H54 (cell line): ENCODE measurements around the gene CBX1.

Experiments used
- DNase-seq: peaks from one replicate; pipeline ENCODE4 v3.0.0; 2011; ENCODE audit warnings: low spot score, mixed read lengths; ENCODE audit not compliant: insufficient read length
- FAIRE-seq: peaks from 3 replicates; lab custom pipeline; 2011; peaks lifted over from hg19 to GRCh38; lab: Jason Lieb, UNC
- POLR2A ChIP-seq: IDR thresholded peaks from 2 replicates; pipeline ENCODE4 v1.6.1; 2011; ENCODE audit warnings: low read depth, mild to moderate bottlenecking, low read length

Gene CBX1

DNA sequence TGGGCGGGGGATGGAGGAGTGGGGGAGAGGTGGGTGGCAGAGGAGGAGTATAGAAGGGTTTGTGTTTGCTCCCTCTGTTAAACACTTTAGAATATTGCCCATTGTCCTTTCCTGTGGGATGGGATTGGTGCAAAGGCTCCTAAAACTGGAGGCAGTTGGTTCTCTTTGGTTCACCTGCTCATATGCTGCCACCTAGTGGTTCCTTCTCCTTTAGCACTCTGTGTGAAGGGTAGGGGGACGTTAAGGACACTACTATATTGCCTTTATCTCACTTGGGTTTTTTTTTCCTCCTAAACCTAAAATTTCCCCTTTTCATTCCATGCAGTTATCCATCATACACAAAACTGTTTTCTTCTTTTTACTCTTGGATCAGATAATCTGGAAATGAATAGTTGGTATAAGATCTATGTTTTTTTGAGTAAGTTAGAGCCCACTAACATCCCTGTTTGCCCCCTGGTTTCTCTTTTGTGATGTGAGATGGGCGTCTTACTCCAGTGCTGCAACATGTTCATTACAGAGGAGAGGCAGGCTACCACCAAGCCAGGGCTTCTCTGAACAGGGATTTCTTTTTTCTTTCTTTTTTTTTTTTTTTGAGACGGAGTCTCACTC, 30.0 kb upstream of the CBX1 start:
- no peak for TF ChIP-seq POLR2A

DNA sequence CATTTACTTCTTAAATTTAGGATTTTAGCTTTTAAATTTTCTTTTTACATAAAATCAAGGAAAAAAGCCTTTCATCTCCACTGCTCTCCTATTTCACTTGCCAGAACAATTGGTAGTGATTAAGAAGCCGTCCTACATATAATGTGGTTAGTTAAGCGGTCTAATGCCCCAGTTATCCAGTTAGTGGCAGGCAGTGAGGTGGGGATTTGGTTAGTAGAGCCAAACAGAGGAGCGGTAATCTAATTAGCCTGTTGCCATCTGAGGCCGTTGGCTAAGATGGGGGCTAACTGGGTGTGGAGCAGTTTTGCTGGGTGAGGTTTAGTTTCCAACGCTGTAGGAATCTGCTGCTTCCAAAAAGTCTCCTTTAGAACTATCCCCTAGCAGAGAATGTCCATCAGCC, 28.7 kb upstream of the CBX1 start:
- no peak for FAIRE-seq
- no peak for TF ChIP-seq POLR2A
- no peak for DNase-seq

More for the DNA sequence above, 30.0 kb upstream of the CBX1 start:
- peak; percentile 77 for DNase-seq
- FAIRE-seq = peak; percentile 84

- FAIRE-seq (no peak), DNase-seq (no peak)
- no peak for TF ChIP-seq POLR2A
Measured at GRCh38 chr17:48128400-48128799, 27.1 kb upstream of the CBX1 start.

GRCh38 chr17:48127371-48128051, 26.2 kb upstream of the CBX1 start:
- TF ChIP-seq POLR2A = no peak
- DNase-seq (peak; percentile 96), FAIRE-seq (peak; percentile 94)

- FAIRE-seq = no peak
- DNase-seq = no peak
- TF ChIP-seq POLR2A = no peak
Measured at GRCh38 chr17:48126532-48126850, 25.2 kb upstream of the CBX1 start.

DNA sequence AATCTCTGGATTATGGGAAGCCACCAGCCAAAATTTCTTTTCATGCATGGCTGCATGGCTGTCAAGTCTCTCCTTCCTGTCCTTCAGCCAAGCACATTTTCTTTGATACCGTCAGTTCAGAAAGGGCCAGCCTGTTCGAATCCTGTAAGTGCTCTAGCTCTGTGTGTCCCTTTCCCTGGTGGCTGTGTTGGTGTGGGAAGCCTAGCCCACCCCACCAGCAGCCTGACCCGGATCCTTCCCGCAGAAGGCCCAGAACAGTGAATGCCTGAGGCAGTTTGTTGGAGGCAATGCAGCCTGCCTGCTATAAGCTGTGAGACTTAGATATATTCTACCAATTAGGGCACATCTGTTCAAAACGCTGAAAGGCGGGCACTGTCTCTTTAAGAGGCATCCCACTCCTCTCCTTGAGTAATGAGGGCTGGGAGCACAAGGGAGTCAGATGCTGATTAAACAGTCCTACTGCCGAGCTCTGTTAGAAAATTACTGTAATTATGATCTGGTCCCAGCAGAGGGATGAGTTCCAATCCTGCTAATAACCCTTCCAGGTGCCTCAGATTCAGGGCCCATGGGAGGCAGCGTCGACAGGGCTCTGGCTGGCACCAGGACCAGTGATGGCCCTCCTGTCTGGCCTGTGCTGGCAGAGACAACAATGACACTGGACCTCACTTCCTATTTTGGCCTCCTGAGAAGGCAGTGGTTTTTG, 24.7 kb upstream of the CBX1 start:
- TF ChIP-seq POLR2A = no peak
- DNase-seq (no peak), FAIRE-seq (no peak)

DNA sequence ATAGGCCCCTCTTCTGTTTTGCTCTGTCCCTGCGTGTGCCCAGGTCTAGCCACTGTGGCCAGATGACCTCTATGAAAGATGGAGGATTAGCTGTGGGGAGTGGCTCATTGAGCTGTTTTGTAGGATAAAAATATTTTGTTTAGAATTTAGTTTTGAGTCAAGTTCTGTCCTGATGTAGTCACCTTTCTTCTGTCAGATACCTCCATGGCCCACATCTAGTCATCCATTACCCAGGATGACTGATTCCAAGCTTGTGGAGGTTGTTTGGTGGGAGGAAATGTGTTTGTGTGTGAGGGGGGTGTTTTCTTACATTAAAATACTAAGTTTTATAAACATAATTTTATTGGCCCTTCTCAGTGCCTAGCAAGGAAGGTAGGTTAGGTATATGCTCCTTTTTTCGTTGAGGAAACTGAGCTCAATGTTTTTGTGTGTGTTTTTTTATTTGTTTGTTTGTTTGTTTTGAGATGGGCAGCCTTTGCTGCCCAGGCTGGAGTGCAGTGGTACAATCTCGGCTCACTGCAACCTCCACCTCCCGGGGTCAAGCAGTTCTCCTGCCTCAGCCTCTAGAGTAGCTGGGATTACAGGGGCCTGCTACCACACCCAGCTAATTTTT, 22.6 kb upstream of the CBX1 start:
- FAIRE-seq (no peak), DNase-seq (no peak)
- no peak for TF ChIP-seq POLR2A

DNA sequence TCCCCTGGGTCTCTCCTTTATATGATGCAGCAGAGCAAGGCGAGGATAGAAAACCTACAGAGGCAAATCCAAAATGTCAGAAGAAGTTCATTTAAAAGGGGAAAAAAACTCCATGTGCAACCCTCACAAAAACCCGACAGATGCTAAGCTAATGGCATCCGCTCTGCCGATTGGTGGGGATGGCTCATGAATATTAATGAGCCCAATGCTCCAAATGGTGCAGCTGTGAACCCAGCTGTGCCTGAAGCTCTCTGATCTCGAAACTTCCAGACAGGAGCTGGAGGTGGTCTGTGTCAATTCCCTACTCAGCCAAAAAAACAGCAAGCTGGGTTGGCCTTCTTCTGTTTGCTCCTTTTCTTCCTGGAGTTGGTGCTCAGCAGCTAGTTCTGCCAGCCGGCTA, 21.8 kb upstream of the CBX1 start:
- FAIRE-seq (no peak), DNase-seq (no peak)
- TF ChIP-seq POLR2A = no peak

DNA sequence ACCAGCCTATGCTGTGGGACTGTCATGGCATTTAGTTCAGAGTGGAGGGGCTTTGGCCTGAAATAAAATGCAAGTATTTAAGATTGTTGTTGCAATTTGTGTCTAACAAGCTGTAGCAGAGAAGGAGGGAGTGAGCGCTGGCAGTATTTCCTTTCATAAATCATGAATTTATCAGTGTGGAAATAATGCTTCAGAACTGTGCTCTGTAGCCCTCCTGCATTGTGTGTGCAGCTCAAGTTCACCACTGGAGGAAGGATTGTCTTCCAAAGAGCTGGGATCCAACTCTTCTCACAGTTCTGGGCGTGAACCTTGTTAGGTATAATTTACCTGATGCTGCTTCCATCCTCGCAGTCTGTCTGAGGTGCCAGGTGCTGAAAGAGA, 21.4 kb upstream of the CBX1 start:
- no peak for TF ChIP-seq POLR2A
- FAIRE-seq (no peak), DNase-seq (no peak)

DNA sequence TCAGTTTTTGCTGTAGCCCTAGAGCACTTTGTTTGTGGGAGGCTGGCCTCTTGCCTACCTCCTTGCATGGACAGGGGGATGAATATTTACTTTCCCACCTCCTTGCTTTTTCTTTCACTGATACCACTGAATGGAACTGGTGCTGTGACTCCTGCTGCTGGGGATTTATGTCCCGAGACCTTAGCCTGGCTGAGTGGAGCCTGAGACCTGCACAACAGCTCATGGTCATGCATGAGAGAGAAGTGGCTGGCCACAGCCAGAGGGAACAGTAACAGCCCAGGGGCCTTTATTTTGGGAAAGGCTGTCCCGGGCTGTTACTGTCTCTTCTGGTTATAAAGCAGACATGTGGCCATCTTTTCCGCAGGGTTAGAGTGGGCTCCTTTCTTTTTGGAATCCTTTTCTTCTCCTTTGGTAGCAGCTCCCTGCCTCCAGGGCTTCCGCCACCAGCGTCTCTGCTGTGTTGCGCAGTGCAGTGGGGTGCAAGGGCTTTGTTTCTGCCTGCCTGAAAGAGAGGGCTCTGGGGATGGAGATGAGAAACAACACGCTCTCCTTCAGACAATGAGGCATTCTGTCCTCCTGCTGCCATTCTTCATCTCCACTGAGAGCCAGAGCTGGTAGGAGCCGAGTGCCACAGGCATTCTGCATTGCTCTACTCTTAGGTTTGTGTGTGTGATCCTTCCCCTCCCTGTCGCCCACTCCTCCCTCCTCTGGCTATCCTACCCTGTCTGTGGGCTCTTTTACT, 20.8 kb upstream of the CBX1 start:
- FAIRE-seq (no peak), DNase-seq (no peak)
- no peak for TF ChIP-seq POLR2A

- FAIRE-seq (no peak), DNase-seq (no peak)
- no peak for TF ChIP-seq POLR2A
Measured at GRCh38 chr17:48113201-48113676, 12.0 kb upstream of the CBX1 start.

DNA sequence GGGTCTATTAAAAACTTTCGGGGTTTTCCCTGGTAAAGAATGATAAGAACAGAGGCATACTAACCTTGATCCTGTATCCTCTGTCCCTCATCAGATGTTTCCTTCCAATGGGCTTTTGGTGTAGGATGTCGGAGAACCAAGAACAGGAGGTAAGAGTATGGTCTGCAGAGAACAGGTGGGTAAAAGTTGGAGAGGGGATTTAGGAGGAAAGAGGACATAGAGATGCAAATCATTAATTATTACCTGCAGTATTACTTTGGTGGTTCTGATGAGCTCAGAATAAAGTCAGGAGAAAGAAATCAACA, 10.6 kb upstream of the CBX1 start:
- TF ChIP-seq POLR2A = no peak
- FAIRE-seq (no peak), DNase-seq (no peak)

- FAIRE-seq = no peak
- no peak for TF ChIP-seq POLR2A
- DNase-seq = no peak
Measured at GRCh38 chr17:48110761-48111160, 9.5 kb upstream of the CBX1 start.

DNA sequence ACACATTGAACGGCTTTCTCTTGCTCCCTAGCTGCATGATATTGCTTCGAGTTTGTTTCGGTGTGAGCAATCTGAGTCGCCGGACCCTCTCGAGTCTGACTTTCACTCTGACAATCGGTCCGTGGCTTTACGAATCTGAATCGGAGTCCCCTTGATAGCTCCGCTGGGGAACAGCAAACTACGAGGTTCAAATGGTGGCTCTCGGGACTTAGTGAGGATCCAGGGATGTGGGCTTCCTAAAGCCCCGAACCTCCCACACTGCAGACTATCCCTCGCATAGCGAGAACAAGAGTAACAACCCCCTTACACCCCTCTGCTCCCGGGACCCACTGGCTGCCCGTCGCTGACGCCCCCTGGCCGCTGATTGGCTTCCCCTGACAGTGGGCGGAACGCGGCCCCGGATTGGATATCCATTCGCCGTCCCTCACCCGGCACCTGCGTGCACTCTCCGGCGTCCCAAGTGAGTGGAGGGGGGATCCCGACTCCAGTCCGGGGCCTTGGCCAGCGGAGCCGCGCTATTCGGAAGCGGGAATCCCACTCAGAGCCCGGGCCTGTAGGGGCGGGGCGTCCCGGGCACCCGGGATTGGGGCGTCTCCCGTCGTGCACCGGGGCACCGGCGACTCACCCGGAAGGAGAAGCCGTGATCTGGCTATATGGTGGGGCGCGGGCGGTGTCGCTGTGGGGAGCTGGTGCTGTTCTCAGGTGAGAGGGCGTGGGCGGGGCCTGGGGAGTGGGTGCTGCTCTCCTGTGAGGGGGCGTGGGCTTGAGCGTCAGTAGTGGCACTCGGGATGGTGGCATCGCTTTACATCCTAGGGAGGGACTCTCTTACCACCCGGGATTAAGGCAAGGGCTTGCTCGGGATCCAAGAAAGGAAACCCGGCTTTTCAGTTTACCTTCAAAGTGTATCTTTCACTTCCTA, 6.1 kb upstream of the CBX1 start, which contains the start of gene SNX11:
Gene SNX11 (plus strand): TSS at position 630 of the 919 bp plus-strand sequence. CDS start 4,278 bp downstream, outside the sequence.
- DNase-seq (peak; percentile 90), FAIRE-seq (peak; percentile 15)
- TF ChIP-seq POLR2A = peak; percentile 78
